Activated naive CD8-positive, alpha-beta T cell treated with anti-CD3 and anti-CD28 coated beads for 36 hours (primary cell): Measurements from ENCODE around the gene CTCF. TPM values are rescaled to one million over a fixed set of nuclear protein-coding genes. Genes with fewer than 3 reads are reported as not detected.
A peak's percentile ranks its signal among the peaks of the same experiment; 100 is the strongest.

Experiments
- DNase-seq: peaks from one replicate; pipeline ENCODE4 v3.0.0; 2021
- H3K27ac Mint-ChIP-seq: one replicate; pipeline ENCODE4 v1.8.0; 2022; ENCODE audit warnings: mild to moderate bottlenecking, moderate library complexity, mixed read lengths
- H3K27me3 Mint-ChIP-seq: one replicate; pipeline ENCODE4 v1.8.0; 2022; ENCODE audit warnings: mild to moderate bottlenecking, mixed read lengths
- H3K36me3 Mint-ChIP-seq: one replicate; pipeline ENCODE4 v1.8.0; 2021; ENCODE audit warnings: mild to moderate bottlenecking, mixed read lengths
- H3K4me1 Mint-ChIP-seq: one replicate; pipeline ENCODE4 v1.8.0; 2021; ENCODE audit warnings: mixed read lengths
- H3K4me3 Mint-ChIP-seq: one replicate; pipeline ENCODE4 v1.8.0; 2022; ENCODE audit warnings: mild to moderate bottlenecking, moderate library complexity, mixed read lengths
- H3K9me3 Mint-ChIP-seq: one replicate; pipeline ENCODE4 v1.8.0; 2022; ENCODE audit warnings: mixed read lengths
- total RNA-seq, 2 experiments: library from RNA; stranded (reverse); gene quantifications; one replicate each; pipeline ENCODE4 v1.2.3, GENCODE V29; 2021

CTCF gene
- total RNA-seq, 2 experiments from 2014 or later: 55.8 to 55.9 TPM

GRCh38 chr16:67644038-67644437, 81.7 kb downstream of the CTCF start:
- Mint-ChIP-seq H3K9me3 (no peaks in the 10 kb centered on the region), H3K36me3 (no peaks in the 10 kb centered on the region), H3K4me1 (peaks cover 9% of the 10 kb centered on the region), H3K27me3 (no peaks in the 10 kb centered on the region), H3K4me3 (peak overlapping the region; percentile 75), H3K27ac (peak overlapping the region; percentile 51)
- no peak for DNase-seq

- peaks cover 9% of the 10 kb centered on the region for H3K4me1 Mint-ChIP-seq
- DNase-seq: no peak
Measured at GRCh38 chr16:67645397-67646121, 83.2 kb downstream of the CTCF start.

GRCh38 chr16:67647111-67647651, 84.9 kb downstream of the CTCF start:
- DNase-seq: no peak
- Mint-ChIP-seq H3K9me3 (no peaks in the 10 kb centered on the region), H3K36me3 (peaks cover 8% of the 10 kb centered on the region), H3K27ac (no peak overlapping the region), H3K27me3 (no peaks in the 10 kb centered on the region), H3K4me1 (peaks cover 9% of the 10 kb centered on the region), H3K4me3 (no peak overlapping the region)

More at GRCh38 chr16:67645397-67646121, 83.2 kb downstream of the CTCF start:
- Mint-ChIP-seq H3K36me3 (peaks cover 3% of the 10 kb centered on the region), H3K27me3 (no peaks in the 10 kb centered on the region), H3K9me3 (no peaks in the 10 kb centered on the region), H3K27ac (peak overlapping the region; percentile 95), H3K4me3 (peak overlapping the region; percentile 90)

GRCh38 chr16:67647681-67648080, 85.4 kb downstream of the CTCF start:
- Mint-ChIP-seq H3K4me3 (no peak overlapping the region), H3K4me1 (peaks cover 9% of the 10 kb centered on the region), H3K9me3 (no peaks in the 10 kb centered on the region), H3K36me3 (peaks cover 8% of the 10 kb centered on the region), H3K27me3 (no peaks in the 10 kb centered on the region), H3K27ac (no peak overlapping the region)
- DNase-seq: no peak

- no peak overlapping the region for H3K27ac Mint-ChIP-seq
- no peaks in the 10 kb centered on the region for H3K27me3 Mint-ChIP-seq
- H3K4me3 Mint-ChIP-seq: no peak overlapping the region
- no peaks in the 10 kb centered on the region for H3K9me3 Mint-ChIP-seq
- peaks cover 9% of the 10 kb centered on the region for H3K4me1 Mint-ChIP-seq
- no peak for DNase-seq
- H3K36me3 Mint-ChIP-seq: peaks cover 8% of the 10 kb centered on the region
Measured at GRCh38 chr16:67648088-67648763, 85.9 kb downstream of the CTCF start.

- DNase-seq: no peak
- no peaks in the 10 kb centered on the region for H3K9me3 Mint-ChIP-seq
- no peak overlapping the region for H3K27ac Mint-ChIP-seq
- no peaks in the 10 kb centered on the region for H3K27me3 Mint-ChIP-seq
- H3K4me3 Mint-ChIP-seq: no peak overlapping the region
- H3K4me1 Mint-ChIP-seq: peaks cover 9% of the 10 kb centered on the region
- peaks cover 8% of the 10 kb centered on the region for H3K36me3 Mint-ChIP-seq
Measured at GRCh38 chr16:67648764-67649407, 86.6 kb downstream of the CTCF start.

GRCh38 chr16:67649494-67649931, 87.2 kb downstream of the CTCF start:
- DNase-seq: no peak
- Mint-ChIP-seq H3K27ac (no peak overlapping the region), H3K9me3 (no peaks in the 10 kb centered on the region), H3K36me3 (peaks cover 8% of the 10 kb centered on the region), H3K27me3 (no peaks in the 10 kb centered on the region), H3K4me1 (peaks cover 6% of the 10 kb centered on the region), H3K4me3 (no peak overlapping the region)

GRCh38 chr16:67650023-67650422, 87.7 kb downstream of the CTCF start:
- Mint-ChIP-seq H3K9me3 (no peaks in the 10 kb centered on the region), H3K27me3 (no peaks in the 10 kb centered on the region), H3K27ac (no peak overlapping the region), H3K4me1 (peaks cover 5% of the 10 kb centered on the region), H3K4me3 (no peak overlapping the region), H3K36me3 (peaks cover 8% of the 10 kb centered on the region)
- no peak for DNase-seq

GRCh38 chr16:67651039-67651438, 88.7 kb downstream of the CTCF start:
- peaks cover 8% of the 10 kb centered on the region for H3K36me3 Mint-ChIP-seq
- no peaks in the 10 kb centered on the region for H3K27me3 Mint-ChIP-seq
- peaks cover 4% of the 10 kb centered on the region for H3K4me1 Mint-ChIP-seq
- H3K27ac Mint-ChIP-seq: peak overlapping the region; percentile 2
- H3K9me3 Mint-ChIP-seq: no peaks in the 10 kb centered on the region
- DNase-seq: no peak
- H3K4me3 Mint-ChIP-seq: no peak overlapping the region

- Mint-ChIP-seq H3K4me1 (no peaks in the 10 kb centered on the region), H3K4me3 (no peak overlapping the region), H3K36me3 (peaks cover 8% of the 10 kb centered on the region), H3K27ac (no peak overlapping the region), H3K27me3 (no peaks in the 10 kb centered on the region), H3K9me3 (no peaks in the 10 kb centered on the region)
- no peak for DNase-seq
Measured at GRCh38 chr16:67651847-67652246, 89.5 kb downstream of the CTCF start.

GRCh38 chr16:67652578-67653127, 90.3 kb downstream of the CTCF start:
- Mint-ChIP-seq H3K9me3 (no peaks in the 10 kb centered on the region), H3K27me3 (no peaks in the 10 kb centered on the region), H3K36me3 (peaks cover 8% of the 10 kb centered on the region), H3K27ac (no peak overlapping the region), H3K4me3 (no peak overlapping the region), H3K4me1 (peaks cover 2% of the 10 kb centered on the region)
- DNase-seq: no peak

GRCh38 chr16:67653128-67653788, 90.9 kb downstream of the CTCF start:
- Mint-ChIP-seq H3K4me1 (peaks cover 7% of the 10 kb centered on the region), H3K9me3 (no peaks in the 10 kb centered on the region), H3K27me3 (no peaks in the 10 kb centered on the region), H3K4me3 (no peak overlapping the region), H3K27ac (no peak overlapping the region), H3K36me3 (peaks cover 10% of the 10 kb centered on the region)
- DNase-seq: no peak

- Mint-ChIP-seq H3K4me3 (no peak overlapping the region), H3K27ac (no peak overlapping the region), H3K27me3 (no peaks in the 10 kb centered on the region), H3K4me1 (peaks cover 13% of the 10 kb centered on the region), H3K36me3 (peaks cover 11% of the 10 kb centered on the region), H3K9me3 (no peaks in the 10 kb centered on the region)
- no peak for DNase-seq
Measured at GRCh38 chr16:67653789-67654402, 91.6 kb downstream of the CTCF start.

GRCh38 chr16:67654403-67654911, 92.1 kb downstream of the CTCF start:
- Mint-ChIP-seq H3K4me1 (peaks cover 17% of the 10 kb centered on the region), H3K4me3 (no peak overlapping the region), H3K36me3 (peaks cover 15% of the 10 kb centered on the region), H3K27me3 (no peaks in the 10 kb centered on the region), H3K27ac (no peak overlapping the region), H3K9me3 (no peaks in the 10 kb centered on the region)
- no peak for DNase-seq
